H1 (cell line): ENCODE results near the gene APBB3. TPM values are rescaled to one million over a fixed set of nuclear protein-coding genes. Genes with fewer than 3 reads are reported as not detected.

Experiments used
- CTCF ChIA-PET: fragments of 300-600 bp; sonication (Branson Sonifier 250); formaldehyde crosslinking; loops from one replicate; lab custom pipeline; 2021; ENCODE audit not compliant: partially characterized antibody; lab: Charles Lee
- POLR2A ChIA-PET: fragments of 300-600 bp; sonication (Branson Sonifier 250); formaldehyde crosslinking; loops from one replicate; lab custom pipeline; 2021; ENCODE audit warnings: inconsistent platforms; ENCODE audit not compliant: partially characterized antibody; lab: Charles Lee
- DNase-seq, 2 experiments: peaks; one replicate each; pipeline versions ENCODE4 v3.0.0 to v3.0.0-alpha.2; 2010 to 2022; ENCODE audit warnings: low spot score in 2 of 2, low read depth in 1 of 2, mixed read lengths in 1 of 2
- FAIRE-seq: peaks from 2 replicates; lab custom pipeline; 2011; peaks lifted over from hg19 to GRCh38; lab: Jason Lieb, UNC
- H2AFZ ChIP-seq: 2 replicates; pipeline ENCODE4 v1.8.1; 2012; ENCODE audit warnings: low read length, inconsistent platforms
- H2AK5ac ChIP-seq: 2 replicates; pipeline ENCODE4 v1.6.1; 2013; ENCODE audit warnings: low read depth, low read length
- H2BK120ac ChIP-seq: replicated peaks from 2 replicates; pipeline ENCODE3; 2013; ENCODE audit warnings: low read depth, low read length, inconsistent platforms
- H2BK12ac ChIP-seq: 2 replicates; pipeline ENCODE4 v1.6.1; 2013; ENCODE audit warnings: low read depth, low read length
- H2BK15ac ChIP-seq: 2 replicates; pipeline ENCODE4 v1.6.1; 2013; ENCODE audit warnings: low read length
- H2BK20ac ChIP-seq: 2 replicates; pipeline ENCODE4 v1.6.1; 2013; ENCODE audit warnings: low read length
- H2BK5ac ChIP-seq: 2 replicates; pipeline ENCODE4 v1.6.1; 2013; ENCODE audit warnings: low read depth, low read length
- H3K14ac ChIP-seq: 2 replicates; pipeline ENCODE4 v1.6.1; 2013; ENCODE audit warnings: inconsistent platforms; ENCODE audit not compliant: insufficient read length
- H3K18ac ChIP-seq: 2 replicates; pipeline ENCODE4 v1.6.1; 2013; ENCODE audit warnings: low read length; ENCODE audit errors: extremely low read depth
- H3K23ac ChIP-seq: 2 replicates; pipeline ENCODE4 v1.6.1; 2013; ENCODE audit warnings: inconsistent platforms; ENCODE audit not compliant: insufficient read length
- H3K23me2 ChIP-seq: 2 replicates; pipeline ENCODE4 v1.6.1; 2013; ENCODE audit warnings: low read depth, low read length
- H3K27ac ChIP-seq: 2 replicates; pipeline ENCODE4 v1.6.1; 2011; ENCODE audit warnings: low read depth, low read length, inconsistent platforms
- H3K27me3 ChIP-seq, 4 experiments: replicated peaks in 1 of 4; 1 replicate in 1 of 4; 2 replicates in 3 of 4; pipeline versions ENCODE4 v1.6.1 to v1.8.1; 2011 to 2013; ENCODE audit warnings: low read length in 3 of 4, mild to moderate bottlenecking in 3 of 4, inconsistent platforms in 2 of 4, mixed read lengths in 2 of 4, moderate library complexity in 1 of 4; ENCODE audit not compliant: control insufficient read depth in 3 of 4, insufficient read depth in 3 of 4; ENCODE audit errors: extremely low read depth in 1 of 4
- H3K36me3 ChIP-seq, 4 experiments: 2 replicates each; pipeline versions ENCODE4 v1.6.1 to v1.8.1; 2011 to 2013; ENCODE audit warnings: mild to moderate bottlenecking in 4 of 4, low read length in 3 of 4, moderate library complexity in 2 of 4, control low read depth in 1 of 4, inconsistent platforms in 1 of 4; ENCODE audit not compliant: insufficient read depth in 4 of 4, control insufficient read depth in 2 of 4
- H3K4ac ChIP-seq: replicated peaks from 2 replicates; pipeline ENCODE3; 2013; ENCODE audit warnings: low read length, low read depth, mixed read lengths, inconsistent platforms; ENCODE audit not compliant: insufficient read length
- H3K4me1 ChIP-seq, 4 experiments: replicated peaks in 1 of 4; 1 replicate in 1 of 4; 2 replicates in 3 of 4; pipeline versions ENCODE4 v1.6.1 to v1.8.1; 2011 to 2013; ENCODE audit warnings: low read length in 3 of 4, inconsistent platforms in 2 of 4, mixed read lengths in 1 of 4; ENCODE audit not compliant: insufficient read depth in 4 of 4, control insufficient read depth in 3 of 4
- H3K4me2 ChIP-seq, 2 experiments: 2 replicates each; pipeline versions ENCODE4 v1.6.1 to v1.8.1; 2011 to 2013; ENCODE audit warnings: low read depth in 2 of 2, low read length in 2 of 2, control low read depth in 1 of 2, inconsistent platforms in 1 of 2, mild to moderate bottlenecking in 1 of 2; ENCODE audit not compliant: insufficient read depth in 1 of 2
- H3K4me3 ChIP-seq, 4 experiments: fragments of 200-600, 300-600 bp in 1 of 4; sonication (generic), shearing (Covaris generic), sonication (Bioruptor Twin) in 1 of 4; 2 replicates each; pipeline versions ENCODE4 v1.5.1 to v1.8.1; 2011 to 2016; ENCODE audit warnings: low read length in 4 of 4, low read depth in 3 of 4, control low read depth in 2 of 4, inconsistent platforms in 2 of 4, mild to moderate bottlenecking in 2 of 4, mixed read lengths in 1 of 4, moderate library complexity in 1 of 4; ENCODE audit not compliant: insufficient read depth in 2 of 4; ENCODE audit errors: extremely low read depth in 1 of 4
- H3K56ac ChIP-seq: replicated peaks from 2 replicates; pipeline ENCODE3; 2013; ENCODE audit warnings: low read depth, mild to moderate bottlenecking, mixed read lengths, low read length, inconsistent platforms; ENCODE audit not compliant: insufficient read length
- H3K79me1 ChIP-seq: 2 replicates; pipeline ENCODE4 v1.6.1; 2013; ENCODE audit warnings: low read depth, low read length, control low read depth
- H3K79me2 ChIP-seq, 2 experiments: 2 replicates each; pipeline versions ENCODE4 v1.6.1 to v1.8.1; 2012 to 2013; ENCODE audit warnings: low read length in 2 of 2, mild to moderate bottlenecking in 2 of 2, inconsistent platforms in 1 of 2; ENCODE audit not compliant: insufficient read depth in 2 of 2, control insufficient read depth in 1 of 2
- H3K9ac ChIP-seq, 4 experiments: replicated peaks in 1 of 4; 1 replicate in 1 of 4; 2 replicates in 3 of 4; pipeline versions ENCODE4 v1.6.1 to v1.8.1; 2011 to 2013; ENCODE audit warnings: low read depth in 3 of 4, low read length in 3 of 4, control low read depth in 2 of 4, mild to moderate bottlenecking in 2 of 4, moderate library complexity in 2 of 4, inconsistent platforms in 1 of 4; ENCODE audit errors: extremely low read depth in 1 of 4
- H3K9me3 ChIP-seq, 2 experiments: 2 replicates each; pipeline versions ENCODE4 v1.6.1 to v1.8.1; 2012 to 2013; ENCODE audit warnings: mild to moderate bottlenecking in 2 of 2, moderate library complexity in 2 of 2, control low read depth in 1 of 2, inconsistent platforms in 1 of 2, low read depth in 1 of 2, low read length in 1 of 2, mixed read lengths in 1 of 2; ENCODE audit not compliant: insufficient read depth in 2 of 2
- H4K20me1 ChIP-seq, 2 experiments: replicated peaks in 1 of 2; 2 replicates each; pipeline versions ENCODE3 to v1.8.1; 2011 to 2013; ENCODE audit warnings: inconsistent platforms in 2 of 2, low read length in 2 of 2, mild to moderate bottlenecking in 1 of 2; ENCODE audit not compliant: insufficient read depth in 2 of 2, control insufficient read depth in 1 of 2
- H4K5ac ChIP-seq: 2 replicates; pipeline ENCODE4 v1.6.1; 2013; ENCODE audit warnings: low read length, low read depth, mixed read lengths, inconsistent platforms; ENCODE audit not compliant: insufficient read length
- H4K8ac ChIP-seq: 2 replicates; pipeline ENCODE4 v1.8.0; 2013; ENCODE audit warnings: mild to moderate bottlenecking, moderate library complexity, low read length, inconsistent platforms; ENCODE audit not compliant: insufficient read depth; ENCODE audit errors: extremely low read depth
- H4K91ac ChIP-seq: replicated peaks from 2 replicates; pipeline ENCODE3; 2013; ENCODE audit warnings: low read length, mixed read lengths, inconsistent platforms; ENCODE audit not compliant: insufficient read length
- BACH1 ChIP-seq: IDR thresholded peaks from 2 replicates; pipeline ENCODE4 v1.6.1; 2012; ENCODE audit warnings: low read length, improper control_type of control experiment
- CBX5 ChIP-seq: fragments of 300-800, 300-1000 bp; sonication (generic); IDR thresholded peaks from 2 replicates; pipeline ENCODE4 v1.7.1; 2016; ENCODE audit warnings: antibody characterized with exemption, low read length, low read depth
- CEBPB ChIP-seq: IDR thresholded peaks from 2 replicates; pipeline ENCODE4 v1.6.1; 2012; ENCODE audit warnings: low read depth, low read length
- CHD2 ChIP-seq: IDR thresholded peaks from 2 replicates; pipeline ENCODE4 v1.6.1; 2012; ENCODE audit warnings: low read length, improper control_type of control experiment
- EGR1 ChIP-seq: IDR thresholded peaks from 2 replicates; pipeline ENCODE4 v1.6.1; 2011; ENCODE audit warnings: low read depth, low read length, borderline replicate concordance
- HDAC6 ChIP-seq: IDR thresholded peaks from one replicate; pipeline ENCODE4 v1.7.1; 2012; ENCODE audit warnings: low read depth, mild to moderate bottlenecking, inconsistent platforms, low read length, moderate library complexity
- KDM4A ChIP-seq: IDR thresholded peaks from one replicate; pipeline ENCODE4 v1.7.1; 2012; ENCODE audit warnings: low read depth, mild to moderate bottlenecking, moderate library complexity, low read length, inconsistent platforms; ENCODE audit not compliant: severe bottlenecking
- KDM5A ChIP-seq: fragments of 200-600 bp; IDR thresholded peaks from 2 replicates; pipeline ENCODE4 v1.7.1; 2012; ENCODE audit warnings: mild to moderate bottlenecking, low read length, inconsistent platforms, mixed read lengths
- RFX5 ChIP-seq: IDR thresholded peaks from 2 replicates; pipeline ENCODE4 v1.6.1; 2011; ENCODE audit warnings: low read depth, low read length, improper control_type of control experiment, borderline replicate concordance
- SIX5 ChIP-seq: IDR thresholded peaks from 2 replicates; pipeline ENCODE4 v1.6.1; 2011; ENCODE audit warnings: mild to moderate bottlenecking, low read depth, low read length
- SP2 ChIP-seq: IDR thresholded peaks from 2 replicates; pipeline ENCODE4 v1.6.1; 2012; ENCODE audit warnings: mild to moderate bottlenecking, low read length, inconsistent platforms
- WGBS, 2 experiments: shearing (Covaris generic) in 1 of 2; methylation state at CpG; one replicate each; pipeline versions ENCODE4 v1.1.6 to v1.1.7; 2013 to 2015; ENCODE audit warnings: low lambda C conversion rate in 2 of 2, mixed read lengths in 2 of 2, inconsistent platforms in 1 of 2, low coverage in 1 of 2, missing lambda C conversion rate in 1 of 2; ENCODE audit not compliant: insufficient replicate concordance in 2 of 2, insufficient coverage in 1 of 2, insufficient read length in 1 of 2; ENCODE audit errors: extremely low coverage in 1 of 2, missing lambda C conversion rate in 1 of 2; 5-methylcytosine and 5-hydroxymethylcytosine counted together
- polyA plus RNA-seq, 7 experiments: library from polyadenylated mRNA; depleted of rRNA in 3 of 7; stranded (reverse) in 5 of 7; unstranded in 2 of 7; fragments of >200 nt in 5 of 7; fragments of 200-250 nt in 2 of 7; gene quantifications; 1 replicate in 5 of 7; 2 replicates in 1 of 7; 4 replicates in 1 of 7; pipeline versions ENCODE4 v1.2.1 to v1.2.3, GENCODE V29; 2011 to 2013; ENCODE audit warnings: missing spikeins in 2 of 7, mixed read lengths in 2 of 7
- total RNA-seq: library from RNA; stranded (reverse); fragmentation: NEBNext Ultra II Directional; extraction: Animal tissue kit (Norgen Biotek cat#: 25700); gene quantifications from 2 replicates; pipeline ENCODE4 v1.2.1, GENCODE V29; 2021
- TF ChIP-seq, protein P1 (sequence below): IDR thresholded peaks from 2 replicates; pipeline ENCODE4 v1.6.1; 2012; ENCODE audit warnings: inconsistent platforms

APBB3 gene
- total and polyA plus RNA-seq, 2 of the 8 experiments (the other 6 are each of a cell fraction or from before 2014, with no cell fraction given) = 16.0 to 21.9 TPM

GRCh38 chr5:140565024-140565779, 804 bp upstream of the APBB3 start:
- Histone ChIP-seq H3K14ac (no peak overlapping the region), H3K27ac (peak overlapping the region; percentile 65), H3K4ac (peak overlapping the region; percentile 17), H3K23ac (no peak overlapping the region), H2AFZ (peak overlapping the region; percentile 81), H3K18ac (peak overlapping the region; percentile 95), H2BK20ac (no peak overlapping the region), H4K20me1 (no peaks in the 10 kb centered on the region), H2BK5ac (peak overlapping the region; percentile 76; the same call in 1 of the 2 replicates), H3K9me3 (no peaks in the 10 kb centered on the region), H2BK12ac (peak overlapping the region; percentile 35; the same call in 1 of the 2 replicates), H3K56ac (peak overlapping the region; percentile 78), H4K5ac (peak overlapping the region; percentile 87), H2BK120ac (no peak overlapping the region), H3K9ac (peak overlapping the region; percentile 72 to 95 (median 85)), H3K27me3 (no peaks in the 10 kb centered on the region; a peak in 1 of 7 replicates), H2AK5ac (peak overlapping the region; percentile 86; the same call in 1 of the 2 replicates), H4K91ac (peak overlapping the region; percentile 91), H4K8ac (peak overlapping the region; percentile 84; the same call in 1 of the 2 replicates), H2BK15ac (0 out of 2 replicates have a peak overlapping the region, but pooled peaks have one; percentile 2), H3K23me2 (peaks cover 14% of the 10 kb centered on the region), H3K79me1 (peaks cover 7% of the 10 kb centered on the region), H3K4me1 (peaks cover 0 to 11% (median 4%) of the 10 kb centered on the region in 4 experiments; a peak in 5 of 7 replicates), H3K4me2 (peak overlapping the region; percentile 90 to 98), H3K36me3 (peaks cover 0 to 18% (median 13%) of the 10 kb centered on the region in 4 experiments; a peak in 4 of 8 replicates), H3K4me3 (peak overlapping the region; percentile 90 to 99 (median 95)), H3K79me2 (peaks cover 3 to 9% of the 10 kb centered on the region in 2 experiments; a peak in 3 of 4 replicates)
- 17% methylated on average over 12 of the region's 13 CpGs; no CpG with 5 or more reads in 1 of the 2 experiments for WGBS, 2 experiments
- ChIA-PET CTCF (interaction anchor here (0.9 to 3.4 kb wide), 3 partner anchors 12 to 74 kb away, joined by 3 to 20 read pairs (median 4); no protein-coding TSS in a partner anchor), POLR2A (interaction anchor here (1.0 to 10.0 kb wide), 4 partner anchors 8 to 78 kb away, joined by 3 to 94 read pairs (median 14); partner anchors contain the start of genes EIF4EBP3 and SRA1)
- FAIRE-seq (no peak), DNase-seq (no peak)
- TF ChIP-seq, protein P1, sequence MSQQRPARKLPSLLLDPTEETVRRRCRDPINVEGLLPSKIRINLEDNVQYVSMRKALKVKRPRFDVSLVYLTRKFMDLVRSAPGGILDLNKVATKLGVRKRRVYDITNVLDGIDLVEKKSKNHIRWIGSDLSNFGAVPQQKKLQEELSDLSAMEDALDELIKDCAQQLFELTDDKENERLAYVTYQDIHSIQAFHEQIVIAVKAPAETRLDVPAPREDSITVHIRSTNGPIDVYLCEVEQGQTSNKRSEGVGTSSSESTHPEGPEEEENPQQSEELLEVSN = no peak
- no peak for TF ChIP-seq KDM5A
- no peak for TF ChIP-seq BACH1
- TF ChIP-seq RFX5 = no peak
- TF ChIP-seq SIX5 = no peak
- TF ChIP-seq SP2 = no peak
- no peak for TF ChIP-seq CHD2
- TF ChIP-seq HDAC6 = no peak
- no peak for TF ChIP-seq KDM4A
- no peak for TF ChIP-seq EGR1
- no peak for TF ChIP-seq CEBPB
- TF ChIP-seq CBX5 = no peak
